ENCODE measurements around the gene CTNNBIP1.
A peak's percentile ranks its signal among the peaks of the same experiment; 100 is the strongest.

CTNNBIP1 gene

DNA sequence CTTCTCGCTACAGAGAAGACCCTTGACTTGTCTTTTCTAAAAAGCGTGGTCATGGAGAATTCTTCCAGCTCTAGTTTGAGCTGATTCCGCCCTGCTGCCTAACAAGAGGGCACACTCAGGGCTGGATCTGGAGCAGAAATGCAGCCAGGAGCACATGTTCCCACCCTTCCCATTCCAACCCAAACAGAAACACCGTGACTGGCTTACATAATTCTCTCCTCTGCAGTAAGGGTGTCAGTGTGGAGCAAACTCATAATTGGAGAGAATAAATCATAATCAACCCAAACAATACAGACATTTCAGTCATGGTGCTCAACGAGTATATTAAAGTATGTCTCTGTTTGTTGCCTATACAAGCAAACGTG is 34.5 kb downstream of the CTNNBIP1 start:
- DNase-seq = no peak

- DNase-seq = peak; percentile 76 to 86 (median 80)
Measured at GRCh38 chr1:9874959-9875635, 35.0 kb downstream of the CTNNBIP1 start.

DNA sequence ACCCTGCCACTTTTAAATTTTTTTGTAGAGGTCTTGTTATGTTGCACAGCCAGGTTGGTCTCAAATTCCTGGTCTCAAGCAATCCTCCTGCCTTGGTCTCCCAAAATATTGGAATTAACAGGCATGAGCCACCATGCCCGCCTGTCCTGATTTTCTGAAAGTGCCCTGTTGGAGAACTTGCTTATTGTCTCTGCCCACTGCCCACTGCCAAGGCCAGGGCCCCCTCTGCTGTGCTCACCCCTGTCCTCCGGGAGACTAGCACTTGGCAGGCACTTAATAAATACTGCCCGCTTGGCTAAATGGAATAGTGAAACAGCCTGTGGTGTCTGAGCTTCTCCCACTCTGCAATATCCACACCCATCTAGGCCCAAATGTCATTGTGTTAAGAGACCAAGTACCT is 35.7 kb downstream of the CTNNBIP1 start:
- DNase-seq = no peak

GRCh38 chr1:9873992-9874391 is 36.1 kb downstream of the CTNNBIP1 start:
- DNase-seq = no peak

DNA sequence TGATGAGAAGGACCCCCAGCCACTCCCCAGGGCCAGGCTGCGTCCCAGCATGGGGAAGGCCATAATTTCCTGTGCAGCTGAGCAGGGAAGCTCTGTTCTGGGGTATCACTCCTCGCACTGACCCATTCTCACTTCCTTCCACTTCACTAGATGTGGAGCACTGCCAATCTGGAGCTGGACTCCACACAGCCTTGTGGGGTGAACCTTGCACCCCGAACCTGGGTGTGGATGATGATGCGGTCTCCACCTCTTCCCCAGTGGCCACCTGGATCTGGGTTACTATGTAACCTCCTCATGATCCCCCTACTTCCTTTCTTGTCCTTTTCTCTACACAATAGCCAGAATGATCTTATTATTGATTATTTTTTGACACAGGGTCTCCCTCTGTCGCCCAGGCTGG is 36.7 kb downstream of the CTNNBIP1 start:
- no peak for DNase-seq

GRCh38 chr1:9872430-9873165 is 37.5 kb downstream of the CTNNBIP1 start:
- DNase-seq = no peak

DNA sequence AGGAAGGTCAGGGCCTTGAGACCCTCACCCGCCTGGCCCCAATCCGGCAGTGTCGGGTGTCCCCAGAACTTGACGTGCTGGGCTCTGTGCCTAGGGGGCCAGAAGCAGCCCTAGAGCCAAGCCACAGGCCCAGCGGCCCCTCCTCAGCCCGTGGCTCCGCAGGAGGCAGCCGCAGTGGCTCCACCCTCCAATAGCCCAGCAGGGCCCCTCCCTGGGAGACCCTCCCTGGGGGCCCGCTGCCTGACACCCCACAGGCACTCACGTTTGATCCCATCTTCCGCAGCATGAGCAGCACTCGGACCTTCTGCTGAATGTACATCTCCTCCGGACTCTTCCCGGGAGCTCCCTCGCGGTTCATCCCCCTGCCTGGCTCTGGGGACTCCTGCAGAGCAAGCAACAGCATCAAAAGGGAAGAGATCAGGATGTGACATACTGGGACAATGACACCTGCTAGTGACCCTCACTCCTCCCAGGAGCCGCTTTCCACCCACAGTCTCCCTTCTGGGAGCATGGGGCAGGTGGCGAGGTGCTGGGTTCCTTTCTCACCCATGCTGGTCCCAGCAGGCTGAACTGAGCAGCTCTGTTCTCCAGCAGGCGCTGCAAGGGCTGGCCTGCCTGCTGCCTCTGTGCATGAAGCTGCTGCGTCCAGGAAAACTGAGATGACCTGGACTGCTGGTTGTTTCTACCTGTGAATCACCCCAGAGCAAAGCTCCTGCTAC is 38.2 kb downstream of the CTNNBIP1 start:
- DNase-seq = no peak

DNA sequence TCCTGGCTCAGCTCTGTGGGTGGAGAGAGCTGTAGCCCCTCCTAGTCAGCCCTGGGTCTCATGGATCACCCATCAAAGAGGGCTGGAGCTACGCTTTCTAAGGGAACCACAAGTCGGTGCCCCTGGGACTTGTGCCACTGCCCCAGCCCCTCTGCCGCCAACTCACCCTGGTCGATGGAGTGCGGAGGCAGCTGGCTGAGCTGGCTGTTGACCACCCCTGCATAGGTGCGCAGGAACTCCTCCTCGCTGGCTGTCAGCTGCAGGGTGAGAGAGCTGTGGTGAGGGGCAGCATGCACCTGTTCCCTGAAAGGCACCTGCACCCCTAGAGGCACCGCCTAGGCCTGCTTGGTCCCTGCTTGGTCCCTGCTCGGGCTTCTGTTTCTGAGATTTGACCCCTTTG is 39.0 kb downstream of the CTNNBIP1 start:
- DNase-seq = no peak

- no peak for DNase-seq
Measured at GRCh38 chr1:9870572-9870971, 39.5 kb downstream of the CTNNBIP1 start.

- no peak for DNase-seq
Measured at GRCh38 chr1:9869831-9870251, 40.2 kb downstream of the CTNNBIP1 start.

GRCh38 chr1:9868244-9868590 is 41.9 kb downstream of the CTNNBIP1 start:
- no peak for DNase-seq

DNA sequence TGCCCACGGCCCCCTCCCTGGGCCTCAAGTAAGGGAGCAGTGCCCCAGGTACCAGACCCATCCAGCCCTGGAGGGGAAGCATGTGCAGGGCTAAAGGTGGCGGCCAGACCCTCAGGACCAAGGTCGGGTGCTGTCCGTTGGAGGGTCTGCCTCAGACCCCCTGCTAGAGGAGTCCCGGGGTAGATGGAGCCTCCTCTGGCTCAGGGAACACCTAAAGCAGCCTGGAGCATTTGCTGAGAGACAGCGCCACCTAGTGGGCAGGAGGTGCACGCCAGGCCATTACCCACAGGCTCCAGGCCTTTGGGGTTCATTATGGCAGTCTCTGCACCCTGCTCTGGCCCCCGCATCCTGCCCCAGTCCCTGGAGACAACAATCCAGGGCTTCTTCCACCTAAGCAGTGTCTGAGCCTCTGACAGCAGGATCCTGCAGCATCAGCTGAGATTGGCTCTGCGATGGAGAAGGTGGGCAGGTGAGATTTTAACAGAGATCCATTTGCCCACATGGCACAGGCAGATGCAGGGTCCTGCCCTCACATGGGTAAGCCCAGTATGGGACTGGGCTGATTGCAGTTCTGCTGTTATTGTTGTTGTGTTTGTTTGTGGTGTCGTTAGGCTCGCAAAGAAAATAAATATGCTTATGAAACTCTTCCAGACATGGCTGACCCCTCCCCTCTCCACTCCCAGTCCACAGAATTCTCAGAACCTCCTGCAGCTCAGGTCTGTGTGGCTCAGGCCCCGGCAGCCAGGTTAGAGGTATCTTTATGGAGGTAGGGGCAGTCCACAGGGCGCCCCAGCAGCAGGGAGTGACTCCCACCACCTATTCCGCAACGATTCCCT is 42.4 kb downstream of the CTNNBIP1 start:
- peak; percentile 76 to 91 (median 88) for DNase-seq

DNA sequence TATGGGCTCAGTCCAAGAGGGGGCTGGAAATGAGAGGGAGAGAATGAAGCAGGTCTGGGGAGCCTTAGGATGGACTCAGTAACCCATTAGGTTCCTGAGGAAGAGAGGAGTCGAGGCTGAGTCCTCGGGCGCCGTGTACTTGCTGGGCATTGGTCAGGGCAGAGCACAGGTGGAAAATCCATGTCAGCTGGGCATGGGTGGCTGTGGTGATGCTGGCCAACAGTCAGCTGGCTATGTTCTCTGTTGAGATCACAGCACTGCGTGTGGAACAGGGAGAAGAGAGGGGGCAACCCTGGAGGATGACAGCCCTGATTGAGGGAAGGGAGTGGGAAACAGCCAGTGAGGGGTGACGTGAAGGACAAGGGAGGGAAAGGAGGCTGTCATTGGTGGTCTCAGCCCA is 43.2 kb downstream of the CTNNBIP1 start:
- DNase-seq = no peak

GRCh38 chr1:9865724-9866123 is 44.3 kb downstream of the CTNNBIP1 start:
- no peak for DNase-seq

DNA sequence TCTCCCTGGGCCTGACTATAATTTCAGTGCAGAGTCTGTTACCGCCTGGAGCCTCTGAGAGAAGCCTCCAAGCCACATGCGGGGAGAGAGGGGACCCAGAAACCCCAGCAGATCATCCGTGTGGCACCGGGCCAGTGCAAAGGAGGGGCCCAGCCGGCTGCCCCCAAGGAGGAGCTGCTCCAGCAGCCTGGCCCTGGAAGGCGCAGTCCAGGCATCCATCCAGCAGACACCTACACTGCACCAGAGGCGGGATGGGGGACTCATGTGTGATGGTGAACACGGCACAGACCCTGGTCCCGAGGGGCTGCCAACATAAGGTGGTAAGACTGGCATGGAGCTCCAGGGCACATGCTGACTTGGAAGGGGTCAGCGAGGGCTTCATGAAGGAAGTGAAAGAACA is 46.7 kb downstream of the CTNNBIP1 start:
- DNase-seq = no peak

DNA sequence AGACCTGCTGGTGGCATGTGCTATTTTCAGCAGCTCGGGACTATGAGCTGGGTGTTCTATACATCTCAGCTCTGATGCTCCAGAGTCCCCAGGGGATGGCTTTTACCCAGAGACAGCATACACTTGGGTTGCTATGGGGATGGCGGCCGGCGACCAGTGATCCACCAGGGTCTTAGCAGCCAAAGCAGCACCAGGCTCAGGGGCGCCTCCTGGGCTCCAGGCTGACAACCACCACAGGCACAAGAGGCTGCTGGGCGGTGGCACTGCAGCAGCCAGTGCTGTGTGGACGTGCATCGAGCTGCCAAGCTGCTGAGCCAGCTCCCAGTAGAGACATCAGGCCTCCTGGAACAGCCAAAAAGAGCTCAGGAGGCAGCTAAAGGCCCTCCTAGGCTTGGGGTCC is 48.7 kb downstream of the CTNNBIP1 start:
- DNase-seq = no peak

GRCh38 chr1:9860887-9861286 is 49.2 kb downstream of the CTNNBIP1 start:
- no peak for DNase-seq

GRCh38 chr1:9859281-9860014 is 50.6 kb downstream of the CTNNBIP1 start:
- peak; percentile 70 to 81 (median 76) for DNase-seq

GRCh38 chr1:9858293-9859035 is 51.6 kb downstream of the CTNNBIP1 start:
- DNase-seq = no peak

DNA sequence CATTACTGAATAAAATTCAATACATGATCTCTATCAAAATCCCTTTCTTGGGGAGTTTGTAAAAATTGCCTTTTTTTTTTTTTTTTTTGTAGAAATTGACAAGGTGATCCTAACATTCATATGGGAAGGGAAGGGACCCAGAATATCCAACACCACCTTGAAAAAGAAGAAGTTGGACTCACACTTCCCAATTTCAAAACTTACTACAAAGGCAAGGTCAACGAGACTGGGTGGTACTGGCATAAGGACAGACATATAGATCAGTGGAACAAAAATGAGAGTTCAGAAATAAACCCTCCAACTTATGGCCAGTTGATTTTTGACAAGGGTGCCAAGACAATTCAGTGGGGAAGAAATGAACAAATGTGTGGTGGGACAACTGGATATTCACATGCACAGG is 54.9 kb downstream of the CTNNBIP1 start:
- peak in 2 of 4 experiments; percentile 31 to 51 for DNase-seq

GRCh38 chr1:9853249-9853595 is 56.8 kb downstream of the CTNNBIP1 start:
- DNase-seq = peak in 3 of 4 experiments; percentile 51 to 60 (median 52)
